Small intestine (tissue), 7 donors: ENCODE data around the gene CEMIP. TPM values are rescaled to one million over a fixed set of nuclear protein-coding genes. Genes with fewer than 3 reads are reported as not detected.

Source experiments
- DNase-seq, 2 donors: peaks; one replicate each; pipeline versions ENCODE4 v3.0.0 to v3.0.0-alpha.2; 2013
- FAIRE-seq: peaks from 2 replicates; lab custom pipeline; 2012; peaks lifted over from hg19 to GRCh38; lab: Jason Lieb, UNC
- H3K27ac ChIP-seq, 3 donors: one replicate each; pipeline ENCODE4 v1.5.1; 2013; ENCODE audit warnings: low read length in 2 of 3, mild to moderate bottlenecking in 2 of 3, control low read depth in 1 of 3, inconsistent platforms in 1 of 3, low read depth in 1 of 3, moderate library complexity in 1 of 3
- H3K27me3 ChIP-seq, 3 donors: one replicate each; pipeline ENCODE4 v1.6.1; 2013; ENCODE audit warnings: low read length in 3 of 3, inconsistent platforms in 1 of 3; ENCODE audit not compliant: control insufficient read depth in 3 of 3, insufficient read depth in 3 of 3
- H3K36me3 ChIP-seq, 3 donors: one replicate each; pipeline ENCODE4 v1.6.1; 2013; ENCODE audit warnings: low read length in 3 of 3, inconsistent platforms in 1 of 3, low read depth in 1 of 3, mild to moderate bottlenecking in 1 of 3, moderate library complexity in 1 of 3; ENCODE audit not compliant: control insufficient read depth in 3 of 3, insufficient read depth in 2 of 3
- H3K4me1 ChIP-seq, 3 donors: one replicate each; pipeline ENCODE4 v1.6.1; 2013; ENCODE audit warnings: low read length in 2 of 3, inconsistent platforms in 1 of 3, low read depth in 1 of 3, mild to moderate bottlenecking in 1 of 3, moderate library complexity in 1 of 3; ENCODE audit not compliant: control insufficient read depth in 3 of 3, insufficient read depth in 2 of 3
- H3K4me3 ChIP-seq, 3 donors: one replicate each; pipeline ENCODE4 v1.5.1; 2013; ENCODE audit warnings: low read length in 3 of 3, control low read depth in 1 of 3, inconsistent platforms in 1 of 3, low read depth in 1 of 3, mild to moderate bottlenecking in 1 of 3, moderate library complexity in 1 of 3
- H3K9me3 ChIP-seq, 2 donors: one replicate each; pipeline ENCODE4 v1.6.1; 2013; ENCODE audit warnings: low read depth in 1 of 2, low read length in 1 of 2; ENCODE audit not compliant: control insufficient read depth in 2 of 2, insufficient read depth in 1 of 2
- WGBS, 3 donors: extraction: QIAGEN DNeasy Blood & Tissue Kit; methylation state at CpG; one replicate each; pipeline ENCODE4 v1.1.7; 2013; 5-methylcytosine and 5-hydroxymethylcytosine counted together
- polyA plus RNA-seq, 4 donors: library from polyadenylated mRNA; stranded (reverse) in 3 of 4; unstranded in 1 of 4; fragments of 200-250 nt in 3 of 4; fragments of 120-200 nt in 1 of 4; gene quantifications; one replicate each; pipeline versions ENCODE4 v1.2.1 to v1.2.3, GENCODE V29; 2013
- donor health status: healthy with polysubstance abuse.
- donor health status: control.
- donor health status: control.
- donor health status: Bipolar disorder and iron deficiency.
- donor health status: healthy.

CEMIP gene
- polyA plus RNA-seq, 4 donors, result 0.27 to 1.4 (median 0.93) TPM

- 94 to 95% (median 94%) methylated on average over 4 of the region's 4 CpGs for WGBS, 3 donors
- DNase-seq (no peak), FAIRE-seq (no peak)
- H3K4me3 ChIP-seq, result no peak overlapping the region
- H3K4me1 ChIP-seq, result no peaks in the 10 kb centered on the region
- no peak overlapping the region for H3K27ac ChIP-seq
- H3K36me3 ChIP-seq, result peaks cover 0 to 41% (median 3%) of the 10 kb centered on the region in 3 donors
- H3K9me3 ChIP-seq, result no peaks in the 10 kb centered on the region
- no peaks in the 10 kb centered on the region for H3K27me3 ChIP-seq
Measured at GRCh38 chr15:80940331-80940730, 161.2 kb downstream of the CEMIP start.

- peaks cover 0 to 42% (median 3%) of the 10 kb centered on the region in 3 donors for H3K36me3 ChIP-seq
- H3K27me3 ChIP-seq, result no peaks in the 10 kb centered on the region
- no peaks in the 10 kb centered on the region for H3K9me3 ChIP-seq
- no peak overlapping the region for H3K27ac ChIP-seq
- WGBS, 3 donors, result 94 to 98% (median 95%) methylated on average over 6 of the region's 6 CpGs
- H3K4me1 ChIP-seq, result no peaks in the 10 kb centered on the region
- H3K4me3 ChIP-seq, result no peak overlapping the region
- DNase-seq, result no peak
- FAIRE-seq, result no peak
Measured at GRCh38 chr15:80940851-80941250, 161.7 kb downstream of the CEMIP start.

GRCh38 chr15:80942266-80942665 lies 163.1 kb downstream of the CEMIP start:
- H3K4me3 ChIP-seq, result no peak overlapping the region
- FAIRE-seq, result no peak

DNA sequence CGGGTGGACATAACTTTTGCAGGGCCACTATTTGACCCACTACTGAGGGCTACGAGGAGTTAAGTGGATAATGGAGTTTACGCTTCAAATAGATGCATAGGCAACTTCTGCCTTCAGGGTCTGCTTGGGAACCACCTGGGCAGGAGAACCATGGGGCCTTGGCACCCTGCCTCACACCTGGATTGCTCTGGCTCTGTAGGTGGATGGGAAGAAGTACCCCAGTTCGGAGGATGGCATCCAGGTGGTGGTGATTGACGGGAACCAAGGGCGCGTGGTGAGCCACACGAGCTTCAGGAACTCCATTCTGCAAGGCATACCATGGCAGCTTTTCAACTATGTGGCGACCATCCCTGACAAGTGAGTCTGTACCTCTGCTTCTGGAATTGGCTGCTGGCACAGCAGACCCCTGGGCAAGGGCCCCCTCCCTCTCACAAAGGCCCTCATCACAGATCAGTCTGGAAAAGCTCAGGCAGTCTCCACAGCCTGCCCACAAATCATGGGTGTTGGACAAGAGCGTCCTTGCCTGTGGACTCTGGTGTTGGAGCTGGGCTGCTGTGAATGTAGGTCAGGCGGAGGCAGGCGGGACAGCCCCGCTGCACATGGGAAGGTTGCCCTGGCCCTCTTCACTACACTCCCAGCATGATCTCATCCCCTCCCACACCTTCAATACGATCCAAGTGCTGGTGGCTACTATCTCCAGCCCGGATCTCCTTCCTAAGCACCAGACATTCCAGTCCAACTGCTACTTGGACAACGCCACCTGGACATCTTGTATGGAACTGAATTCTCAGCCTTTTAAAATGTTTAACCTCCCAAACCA lies 163.8 kb downstream of the CEMIP start:
- no peak overlapping the region for H3K27ac ChIP-seq
- WGBS, 3 donors, result 91 to 94% (median 93%) methylated on average over 16 of the region's 16 CpGs

More at GRCh38 chr15:80942266-80942665, 163.1 kb downstream of the CEMIP start:
- Histone ChIP-seq H3K27me3 (no peaks in the 10 kb centered on the region), H3K9me3 (no peaks in the 10 kb centered on the region), H3K4me1 (no peaks in the 10 kb centered on the region), H3K36me3 (peaks cover 0 to 44% (median 3%) of the 10 kb centered on the region in 3 donors), H3K27ac (no peak overlapping the region)
- DNase-seq, result no peak
- 82 to 92% (median 84%) methylated on average over 6 to 7 of the region's 7 CpGs for WGBS, 3 donors

DNA sequence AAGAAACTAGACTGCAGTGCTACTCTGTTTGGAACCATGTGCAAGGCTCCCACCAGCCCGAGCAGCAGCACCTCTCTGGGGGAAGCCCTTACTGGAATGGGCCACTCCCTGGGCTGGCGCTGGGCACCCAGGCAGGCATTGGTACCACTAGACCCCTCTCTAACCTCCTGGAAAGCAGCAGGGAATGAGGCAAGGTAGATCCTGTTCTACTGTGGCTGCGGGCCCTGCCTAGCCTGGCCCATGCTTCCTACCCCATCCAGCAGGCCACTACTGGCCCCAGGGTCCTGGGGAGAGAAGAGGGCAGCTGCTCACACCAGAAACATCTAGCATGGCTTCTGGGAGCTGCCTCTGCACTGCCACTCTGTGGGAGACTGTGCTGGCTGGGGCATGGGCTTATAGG lies 165.6 kb downstream of the CEMIP start:
- no peak overlapping the region for H3K27ac ChIP-seq
- FAIRE-seq (no peak), DNase-seq (no peak)
- H3K4me3 ChIP-seq, result no peak overlapping the region
- H3K36me3 ChIP-seq, result peaks cover 0 to 59% (median 4%) of the 10 kb centered on the region in 3 donors
- H3K4me1 ChIP-seq, result no peaks in the 10 kb centered on the region
- no peaks in the 10 kb centered on the region for H3K27me3 ChIP-seq
- no peaks in the 10 kb centered on the region for H3K9me3 ChIP-seq
- WGBS, 3 donors, result 94 to 97% (median 95%) methylated on average over 3 of the region's 3 CpGs

More for the DNA sequence above, 163.8 kb downstream of the CEMIP start:
- no peaks in the 10 kb centered on the region for H3K27me3 ChIP-seq
- no peaks in the 10 kb centered on the region for H3K4me1 ChIP-seq
- H3K36me3 ChIP-seq, result peaks cover 0 to 41% (median 3%) of the 10 kb centered on the region in 3 donors
- no peak overlapping the region for H3K4me3 ChIP-seq
- DNase-seq, result no peak
- no peak for FAIRE-seq
- H3K9me3 ChIP-seq, result no peaks in the 10 kb centered on the region

- no peak overlapping the region for H3K4me3 ChIP-seq
- H3K36me3 ChIP-seq, result peaks cover 0 to 62% (median 4%) of the 10 kb centered on the region in 3 donors
- no peaks in the 10 kb centered on the region for H3K9me3 ChIP-seq
- no peak overlapping the region for H3K27ac ChIP-seq
- H3K4me1 ChIP-seq, result no peaks in the 10 kb centered on the region
- FAIRE-seq, result no peak
- 84 to 89% (median 87%) methylated on average over 5 of the region's 5 CpGs for WGBS, 3 donors
- no peak for DNase-seq
- H3K27me3 ChIP-seq, result no peaks in the 10 kb centered on the region
Measured at GRCh38 chr15:80945605-80946004, 166.4 kb downstream of the CEMIP start.

GRCh38 chr15:80946576-80946975 lies 167.4 kb downstream of the CEMIP start:
- no peaks in the 10 kb centered on the region for H3K27me3 ChIP-seq
- DNase-seq (no peak), FAIRE-seq (no peak)
- H3K9me3 ChIP-seq, result no peaks in the 10 kb centered on the region
- H3K4me1 ChIP-seq, result no peaks in the 10 kb centered on the region
- WGBS, 3 donors, result 94 to 99% (median 97%) methylated on average over 8 of the region's 8 CpGs
- no peak overlapping the region for H3K27ac ChIP-seq
- H3K4me3 ChIP-seq, result no peak overlapping the region
- H3K36me3 ChIP-seq, result peaks cover 2 to 57% (median 4%) of the 10 kb centered on the region in 3 donors

- no peak for FAIRE-seq
- no peak overlapping the region for H3K27ac ChIP-seq
- no peak overlapping the region for H3K4me3 ChIP-seq
- WGBS, 3 donors, result 95 to 98% (median 97%) methylated on average over 13 of the region's 13 CpGs
- peaks cover 2 to 51% (median 4%) of the 10 kb centered on the region in 3 donors for H3K36me3 ChIP-seq
- no peak for DNase-seq
- no peaks in the 10 kb centered on the region for H3K27me3 ChIP-seq
- no peaks in the 10 kb centered on the region for H3K4me1 ChIP-seq
- H3K9me3 ChIP-seq, result no peaks in the 10 kb centered on the region
Measured at GRCh38 chr15:80948651-80949292, 169.6 kb downstream of the CEMIP start.
